Panc1 (cell line): ENCODE results near the gene DDIT3. TPM values are rescaled to one million over a fixed set of nuclear protein-coding genes. Genes with fewer than 3 reads are reported as not detected.

Experiments used
- ATAC-seq: fragments of 200-7000 bp; cut with Tn5 transposase; 2 replicates; pipeline ENCODE4 v1.9.1; 2020; ENCODE audit warnings: mild to moderate bottlenecking, moderate library complexity
- BruUV-seq: library from RNA; stranded (reverse); fragments of 400-500 nt; replicated peaks from 2 replicates; lab custom pipeline; 2021; lab: Mats Ljungman, UMichigan
- CTCF ChIA-PET: fragments of 300-600 bp; sonication (Branson Sonifier 250); formaldehyde crosslinking; loops from one replicate; lab custom pipeline; 2022; ENCODE audit warnings: antibody characterized with exemption; lab: Charles Lee
- POLR2A ChIA-PET: fragments of 300-600 bp; sonication (Branson Sonifier 250); formaldehyde crosslinking; loops from one replicate; lab custom pipeline; 2022; ENCODE audit warnings: antibody characterized with exemption; lab: Charles Lee
- DNase-seq: peaks from one replicate; pipeline ENCODE4 v3.0.0-alpha.2; 2010; ENCODE audit warnings: low read depth, low spot score
- H3K27ac ChIP-seq: 2 replicates; pipeline ENCODE4 v1.5.1; 2011; ENCODE audit warnings: mild to moderate bottlenecking, low read length, inconsistent platforms
- H3K27me3 ChIP-seq: fragments of 200-500 bp; sonication (Bioruptor generic); 2 replicates; pipeline ENCODE4 v1.6.0; 2014; ENCODE audit warnings: low read length, inconsistent platforms; ENCODE audit not compliant: control insufficient read depth, insufficient read depth
- H3K36me3 ChIP-seq: fragments of 200-500 bp; sonication (Bioruptor generic); 2 replicates; pipeline ENCODE4 v1.5.1; 2014; ENCODE audit warnings: inconsistent platforms, mild to moderate bottlenecking, low read length, moderate library complexity; ENCODE audit not compliant: control insufficient read depth, insufficient read depth
- H3K4me1 ChIP-seq: 2 replicates; pipeline ENCODE4 v1.5.1; 2011; ENCODE audit warnings: inconsistent platforms, mild to moderate bottlenecking, low read length, moderate library complexity; ENCODE audit not compliant: control insufficient read depth, insufficient read depth
- H3K4me3 ChIP-seq, 2 experiments: 2 replicates each; pipeline ENCODE4 v1.5.1; 2011 to 2012; ENCODE audit warnings: low read depth in 2 of 2, low read length in 2 of 2, mild to moderate bottlenecking in 2 of 2, inconsistent platforms in 1 of 2, moderate library complexity in 1 of 2
- H3K9me3 ChIP-seq: fragments of 200-500 bp; sonication (Bioruptor generic); 2 replicates; pipeline ENCODE4 v1.5.1; 2014; ENCODE audit warnings: low read depth, mild to moderate bottlenecking, inconsistent platforms, low read length, moderate library complexity; ENCODE audit not compliant: control insufficient read depth, insufficient read depth
- POLR2AphosphoS5 ChIP-seq: IDR thresholded peaks from 2 replicates; pipeline ENCODE4 v1.6.1; 2012; ENCODE audit warnings: mild to moderate bottlenecking, low read depth, low read length, moderate library complexity
- REST ChIP-seq, 2 experiments: IDR thresholded peaks; 2 replicates each; pipeline ENCODE4 v1.6.1; 2011 to 2012; ENCODE audit warnings: low read depth in 2 of 2, control low read depth in 1 of 2, low read length in 1 of 2, mild to moderate bottlenecking in 1 of 2, moderate library complexity in 1 of 2; ENCODE audit not compliant: insufficient read depth in 1 of 2
- SIN3A ChIP-seq: IDR thresholded peaks from 2 replicates; pipeline ENCODE4 v1.6.1; 2012; ENCODE audit warnings: low read depth, mild to moderate bottlenecking, low read length, moderate library complexity, borderline replicate concordance; ENCODE audit not compliant: insufficient read depth
- TCF7L2 ChIP-seq: IDR thresholded peaks from 2 replicates; pipeline ENCODE4 v1.6.1; 2011; ENCODE audit warnings: mild to moderate bottlenecking, low read depth, low read length, inconsistent platforms
- in situ Hi-C: cut with HindIII; loops from 2 replicates; pipeline ENCODE4 v1.10.0; 2016; ENCODE audit warnings: low sequenced_read_pairs, low pct_unique_long_range_greater_than_20kb
- intact Hi-C: fragments of 100-400 bp; cut with micrococcal nuclease; formaldehyde crosslinking; loops from one replicate; pipeline ENCODE4 v1.10.0; 2022; ENCODE audit not compliant: unreplicated experiment
- total RNA-seq: library from RNA; stranded (reverse); gene quantifications from one replicate; pipeline ENCODE4 v1.2.1, GENCODE V29; 2021; ENCODE audit not compliant: unreplicated experiment
- TF ChIP-seq, protein P1 (sequence below): fragments of 450-650 bp; IDR thresholded peaks from 2 replicates; pipeline ENCODE4 v1.5.1; 2017; ENCODE audit warnings: mild to moderate bottlenecking

DDIT3 gene
- total RNA-seq, 1 experiment from 2014 or later = 47.2 TPM

GRCh38 chr12:57487597-57488401 is 32.5 kb downstream of the DDIT3 start, which contains the start of gene MARS1:
Gene MARS1 (plus strand): TSS chr12:57488068. CDS start chr12:57488091, 23 bp downstream.
- Histone ChIP-seq H3K9me3 (no peaks in the 10 kb centered on the region), H3K4me3 (peak within 1 kb of the TSS; percentile 95 to 99), H3K27ac (peak within 1 kb of the TSS; percentile 98), H3K36me3 (peaks cover 14% of the 10 kb centered on the region; the same call in 1 of the 2 replicates), H3K27me3 (no peaks in the 10 kb centered on the region), H3K4me1 (peaks cover 12% of the 10 kb centered on the region; the same call in 1 of the 2 replicates)
- TF ChIP-seq, protein P1, sequence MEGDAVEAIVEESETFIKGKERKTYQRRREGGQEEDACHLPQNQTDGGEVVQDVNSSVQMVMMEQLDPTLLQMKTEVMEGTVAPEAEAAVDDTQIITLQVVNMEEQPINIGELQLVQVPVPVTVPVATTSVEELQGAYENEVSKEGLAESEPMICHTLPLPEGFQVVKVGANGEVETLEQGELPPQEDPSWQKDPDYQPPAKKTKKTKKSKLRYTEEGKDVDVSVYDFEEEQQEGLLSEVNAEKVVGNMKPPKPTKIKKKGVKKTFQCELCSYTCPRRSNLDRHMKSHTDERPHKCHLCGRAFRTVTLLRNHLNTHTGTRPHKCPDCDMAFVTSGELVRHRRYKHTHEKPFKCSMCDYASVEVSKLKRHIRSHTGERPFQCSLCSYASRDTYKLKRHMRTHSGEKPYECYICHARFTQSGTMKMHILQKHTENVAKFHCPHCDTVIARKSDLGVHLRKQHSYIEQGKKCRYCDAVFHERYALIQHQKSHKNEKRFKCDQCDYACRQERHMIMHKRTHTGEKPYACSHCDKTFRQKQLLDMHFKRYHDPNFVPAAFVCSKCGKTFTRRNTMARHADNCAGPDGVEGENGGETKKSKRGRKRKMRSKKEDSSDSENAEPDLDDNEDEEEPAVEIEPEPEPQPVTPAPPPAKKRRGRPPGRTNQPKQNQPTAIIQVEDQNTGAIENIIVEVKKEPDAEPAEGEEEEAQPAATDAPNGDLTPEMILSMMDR = peak; percentile 53
- no peak for TF ChIP-seq REST (IDR thresholded peaks at IDR 0.05; ENCODE audit: insufficient read depth in 1 of 2, low read depth in 2 of 2, low read length in 1 of 2)
- peak; percentile 63; the same call in 1 of the 2 replicates for TF ChIP-seq TCF7L2
- peak; percentile 96; the same call in 1 of the 2 replicates for TF ChIP-seq SIN3A
- TF ChIP-seq POLR2AphosphoS5 = peak; percentile 91
- ATAC-seq (peak; percentile 99), DNase-seq (peak; percentile 96)
- ChIA-PET POLR2A (no interaction called here), CTCF (no interaction called here)
- intact Hi-C loops = no loop called here
- BruUV-seq = no TSS peak
- in situ Hi-C loops = no loop called here

GRCh38 chr12:57487055-57487596 is 33.2 kb downstream of the DDIT3 start:
- in situ Hi-C loops (no loop called here), intact Hi-C loops (no loop called here)
- no peaks in the 10 kb centered on the region for H3K27me3 ChIP-seq
- H3K9me3 ChIP-seq = no peaks in the 10 kb centered on the region
- ATAC-seq (no peak), DNase-seq (no peak)
- ChIA-PET CTCF (interaction anchor here (0.6 kb wide), 1 partner anchor 32 kb away, joined by 3 read pairs; the partner anchor contains the start of gene INHBE), POLR2A (no interaction called here)
- H3K4me3 ChIP-seq = peak overlapping the region; percentile 95 to 99
- H3K36me3 ChIP-seq = peaks cover 12% of the 10 kb centered on the region; the same call in 1 of the 2 replicates
- TF ChIP-seq REST (IDR thresholded peaks at IDR 0.05; ENCODE audit: insufficient read depth in 1 of 2, low read depth in 2 of 2, low read length in 1 of 2) = no peak
- no peak for TF ChIP-seq POLR2AphosphoS5
- TF ChIP-seq, protein P1 = no peak
- no peak for TF ChIP-seq SIN3A
- TF ChIP-seq TCF7L2 = no peak
- no TSS peak for BruUV-seq
- H3K27ac ChIP-seq = peak overlapping the region; percentile 78
- peaks cover 12% of the 10 kb centered on the region; the same call in 1 of the 2 replicates for H3K4me1 ChIP-seq
